Stimulated activated CD4-positive, alpha-beta T cell treated with anti-CD3 and anti-CD28 coated beads, Interleukin-2, amount 100 ng/mL, for 4 hours (primary cell): ENCODE results near the gene KLHL8.

Experiments
- DNase-seq: peaks from one replicate; pipeline ENCODE4 v3.0.0-alpha.2; 2020; ENCODE audit warnings: low read depth

Gene KLHL8

GRCh38 chr4:87121341-87122065 is 98.9 kb downstream of the KLHL8 start:
- DNase-seq = no peak

DNA sequence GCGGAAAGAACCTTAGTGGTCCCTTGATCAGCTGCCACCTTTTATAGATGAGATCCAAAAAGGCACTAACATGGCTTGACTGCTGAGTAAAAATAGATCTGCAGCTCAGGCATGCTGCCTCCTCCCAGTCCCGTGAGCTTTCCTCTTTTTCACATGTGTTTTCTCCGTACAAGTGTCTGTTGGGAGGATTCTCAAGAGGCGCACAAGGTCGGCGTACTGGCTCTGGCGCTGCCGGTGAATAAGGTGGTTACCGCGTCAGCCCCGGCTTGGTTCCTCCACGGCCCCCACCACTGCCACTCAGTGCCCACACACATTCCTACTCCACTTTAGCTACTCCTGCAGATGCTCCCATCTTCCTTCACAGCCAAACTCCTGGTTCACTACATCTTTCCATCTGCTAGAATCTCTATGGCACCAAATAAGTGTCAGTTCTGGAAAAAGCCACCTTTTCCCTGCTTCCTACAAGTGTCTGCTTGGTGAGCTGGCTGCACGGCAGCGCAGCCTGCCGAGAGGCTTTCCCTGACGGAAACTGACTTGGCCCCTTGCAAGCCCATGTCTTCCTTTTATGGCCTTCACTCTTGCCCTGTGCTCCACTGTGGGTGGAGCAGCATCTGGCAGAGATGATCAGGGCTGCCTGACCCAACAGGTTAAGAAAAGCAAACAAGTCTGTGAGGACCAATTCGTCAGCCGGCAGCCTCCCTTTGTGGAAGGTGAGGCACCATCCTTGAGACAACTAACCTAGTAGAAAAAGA is 99.8 kb downstream of the KLHL8 start:
- DNase-seq = no peak

GRCh38 chr4:87120010-87120409 is 100.4 kb downstream of the KLHL8 start:
- no peak for DNase-seq

GRCh38 chr4:87118826-87119225 is 101.6 kb downstream of the KLHL8 start:
- DNase-seq = no peak

GRCh38 chr4:87118421-87118820 is 102.0 kb downstream of the KLHL8 start:
- no peak for DNase-seq

DNA sequence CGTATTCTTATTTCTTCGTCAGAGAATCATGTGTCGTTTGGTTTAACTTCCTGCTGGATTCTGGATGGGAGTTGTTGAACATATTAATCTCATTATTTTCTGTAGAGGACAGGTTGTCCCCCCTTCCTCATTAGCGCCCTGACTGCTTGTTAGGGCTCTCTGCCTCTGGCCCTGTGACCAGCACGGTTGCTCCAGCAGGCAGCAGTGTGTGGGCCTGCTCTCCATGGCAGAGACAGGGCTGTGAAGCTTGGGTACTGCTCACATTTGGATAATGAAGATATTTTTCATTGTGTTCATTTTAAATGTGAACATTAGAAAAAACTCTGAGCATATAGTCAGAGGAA is 102.7 kb downstream of the KLHL8 start:
- no peak for DNase-seq

GRCh38 chr4:87117051-87117731 is 103.2 kb downstream of the KLHL8 start:
- DNase-seq = no peak

DNA sequence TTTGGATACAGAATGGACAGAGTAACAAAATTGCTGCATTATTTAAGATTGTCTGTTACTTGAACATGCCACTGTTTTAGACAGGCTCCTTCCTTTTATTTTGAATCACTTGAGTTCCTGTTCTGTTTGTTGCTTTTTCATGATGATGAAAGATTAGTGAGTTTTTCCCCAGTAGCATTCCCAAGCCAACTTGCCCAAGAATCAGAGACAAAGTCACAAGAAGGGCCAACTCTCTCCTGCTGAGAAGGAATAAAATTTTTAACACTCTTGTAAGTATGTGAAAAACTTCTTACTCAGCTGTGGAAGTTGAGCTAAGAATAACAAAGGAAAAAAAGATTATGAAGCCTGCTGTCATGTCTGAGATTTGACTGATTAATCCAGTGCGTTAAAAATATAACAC is 104.2 kb downstream of the KLHL8 start:
- DNase-seq = no peak

DNA sequence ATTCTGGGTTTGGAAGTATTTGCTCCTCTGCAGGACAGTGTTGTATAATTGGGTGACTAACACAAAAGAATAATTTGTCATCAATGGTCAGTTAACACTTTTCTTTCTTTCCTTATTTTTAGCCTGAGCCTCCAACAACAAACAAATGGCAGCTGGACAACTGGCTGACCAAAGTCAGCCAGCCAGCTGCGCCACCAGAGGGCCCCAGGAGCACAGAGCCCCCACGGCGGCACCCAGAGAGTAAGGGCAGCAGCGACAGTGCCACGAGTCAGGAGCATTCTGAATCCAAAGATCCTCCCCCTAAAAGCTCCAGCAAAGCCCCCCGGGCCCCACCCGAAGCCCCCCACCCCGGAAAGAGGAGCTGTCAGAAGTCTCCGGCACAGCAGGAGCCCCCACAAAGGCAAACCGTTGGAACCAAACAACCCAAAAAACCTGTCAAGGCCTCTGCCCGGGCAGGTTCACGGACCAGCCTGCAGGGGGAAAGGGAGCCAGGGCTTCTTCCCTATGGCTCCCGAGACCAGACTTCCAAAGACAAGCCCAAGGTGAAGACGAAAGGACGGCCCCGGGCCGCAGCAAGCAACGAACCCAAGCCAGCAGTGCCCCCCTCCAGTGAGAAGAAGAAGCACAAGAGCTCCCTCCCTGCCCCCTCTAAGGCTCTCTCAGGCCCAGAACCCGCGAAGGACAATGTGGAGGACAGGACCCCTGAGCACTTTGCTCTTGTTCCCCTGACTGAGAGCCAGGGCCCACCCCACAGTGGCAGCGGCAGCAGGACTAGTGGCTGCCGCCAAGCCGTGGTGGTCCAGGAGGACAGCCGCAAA is 106.0 kb downstream of the KLHL8 start:
- no peak for DNase-seq

GRCh38 chr4:87112063-87112462 is 108.4 kb downstream of the KLHL8 start:
- no peak for DNase-seq
